Keratinocyte (primary cell): ENCODE results near the gene SNCAIP. TPM values are rescaled to one million over a fixed set of nuclear protein-coding genes. Genes with fewer than 3 reads are reported as not detected.

ENCODE experiments used
- DNase-seq: peaks from one replicate; pipeline ENCODE4 v3.0.0-alpha.2; 2011; ENCODE audit warnings: low read depth, missing footprints, low spot score
- FAIRE-seq: peaks from 2 replicates; lab custom pipeline; 2011; peaks lifted over from hg19 to GRCh38; lab: Jason Lieb, UNC
- H2AFZ ChIP-seq: 2 replicates; pipeline ENCODE4 v1.6.0; 2012; ENCODE audit warnings: low read length, control low read depth, inconsistent platforms; ENCODE audit not compliant: control insufficient read depth
- H3K27ac ChIP-seq: 2 replicates; pipeline ENCODE4 v1.5.1; 2011; ENCODE audit warnings: low read length; ENCODE audit not compliant: control insufficient read depth, insufficient read depth
- H3K27me3 ChIP-seq: 3 replicates; pipeline ENCODE4 v1.6.0; 2011; ENCODE audit warnings: low read length; ENCODE audit not compliant: control insufficient read depth, insufficient read depth; ENCODE audit errors: extremely low read depth
- H3K36me3 ChIP-seq, 2 experiments: 2 replicates in 1 of 2; 3 replicates in 1 of 2; pipeline ENCODE4 v1.5.1; 2011; ENCODE audit warnings: low read length in 2 of 2, mild to moderate bottlenecking in 1 of 2; ENCODE audit not compliant: control insufficient read depth in 2 of 2, insufficient read depth in 2 of 2; ENCODE audit errors: extremely low read depth in 1 of 2
- H3K4me1 ChIP-seq: 3 replicates; pipeline ENCODE4 v1.5.1; 2011; ENCODE audit warnings: low read length; ENCODE audit not compliant: control insufficient read depth, insufficient read depth; ENCODE audit errors: extremely low read depth
- H3K4me2 ChIP-seq: 3 replicates; pipeline ENCODE4 v1.6.0; 2011; ENCODE audit warnings: low read depth, low read length; ENCODE audit not compliant: control insufficient read depth, insufficient read depth; ENCODE audit errors: extremely low read depth
- H3K4me3 ChIP-seq, 3 experiments: fragments of 200-600 bp in 1 of 3; sonication (generic) in 1 of 3; 2 replicates in 2 of 3; 3 replicates in 1 of 3; pipeline ENCODE4 v1.5.1; 2011 to 2016; ENCODE audit warnings: low read length in 3 of 3, mild to moderate bottlenecking in 3 of 3, control low read depth in 2 of 3, inconsistent platforms in 1 of 3, low read depth in 1 of 3, mixed read lengths in 1 of 3, mixed run types in 1 of 3, moderate library complexity in 1 of 3; ENCODE audit not compliant: control insufficient read depth in 2 of 3, insufficient read depth in 2 of 3; ENCODE audit errors: extremely low read depth in 1 of 3
- H3K79me2 ChIP-seq: 2 replicates; pipeline ENCODE4 v1.6.0; 2012; ENCODE audit warnings: low read length; ENCODE audit not compliant: control insufficient read depth, insufficient read depth
- H3K9ac ChIP-seq: 3 replicates; pipeline ENCODE4 v1.6.0; 2011; ENCODE audit warnings: low read length; ENCODE audit not compliant: control insufficient read depth, insufficient read depth; ENCODE audit errors: extremely low read depth
- H3K9me1 ChIP-seq: 3 replicates; pipeline ENCODE4 v1.6.0; 2011; ENCODE audit warnings: low read length; ENCODE audit not compliant: control insufficient read depth, insufficient read depth; ENCODE audit errors: extremely low read depth
- H3K9me3 ChIP-seq: 2 replicates; pipeline ENCODE4 v1.5.1; 2012; ENCODE audit warnings: low read depth, low read length; ENCODE audit not compliant: control insufficient read depth
- H4K20me1 ChIP-seq: 3 replicates; pipeline ENCODE4 v1.6.0; 2011; ENCODE audit warnings: low read length; ENCODE audit not compliant: control insufficient read depth, insufficient read depth; ENCODE audit errors: extremely low read depth
- CTCF ChIP-seq, 3 experiments: IDR thresholded peaks in 1 of 3; conservative IDR thresholded peaks in 1 of 3; optimal IDR thresholded peaks in 1 of 3; 2 replicates in 2 of 3; 3 replicates in 1 of 3; pipeline versions ENCODE3 to v1.5.1; 2011; ENCODE audit warnings: low read length in 3 of 3, mild to moderate bottlenecking in 3 of 3, moderate library complexity in 2 of 3, control low read depth in 1 of 3, inconsistent platforms in 1 of 3; ENCODE audit not compliant: insufficient read depth in 2 of 3; ENCODE audit errors: extremely low read depth in 1 of 3
- EZH2 ChIP-seq: IDR thresholded peaks from one replicate; pipeline ENCODE4 v1.6.1; 2012; ENCODE audit warnings: inconsistent platforms, mild to moderate bottlenecking, low read length, moderate library complexity
- dilution Hi-C: fragments of 300-500 bp; cut with MboI; formaldehyde crosslinking; loops from one replicate; pipeline ENCODE4 v1.7.0; 2020; ENCODE audit warnings: low sequenced_read_pairs; ENCODE audit not compliant: extremely low pct_ligation_motif_present
- polyA plus RNA-seq, 5 experiments: library from polyadenylated mRNA; depleted of rRNA in 3 of 5; stranded (reverse) in 3 of 5; stranded (forward) in 1 of 5; unstranded in 1 of 5; fragments of >200 nt; gene quantifications; 1 replicate in 1 of 5; 2 replicates in 3 of 5; 3 replicates in 1 of 5; pipeline versions ENCODE4 v1.2.1 to v1.2.3, GENCODE V29; 2011 to 2012; ENCODE audit warnings: missing spikeins in 2 of 5, low read depth in 1 of 5, low replicate concordance in 1 of 5

The SNCAIP gene
- polyA plus RNA-seq, 1 donor (not counting 4 experiments of a cell fraction or from before 2014, with no cell fraction given) = not detected

DNA sequence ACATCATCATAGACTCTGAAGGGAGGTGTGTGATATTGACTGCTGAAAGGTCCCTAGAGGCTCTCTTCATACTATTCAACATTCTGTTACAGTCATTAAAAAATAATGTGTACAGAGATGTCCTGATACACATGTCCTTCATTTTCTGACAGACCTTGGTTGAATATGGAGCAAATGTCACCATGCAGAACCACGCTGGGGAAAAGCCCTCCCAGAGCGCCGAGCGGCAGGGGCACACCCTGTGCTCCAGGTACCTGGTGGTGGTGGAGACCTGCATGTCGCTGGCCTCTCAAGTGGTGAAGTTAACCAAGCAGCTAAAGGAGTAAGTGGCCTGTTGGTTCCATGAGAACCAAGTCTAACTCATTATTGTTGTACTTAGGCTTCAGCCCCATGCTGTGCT lies 132.4 kb downstream of the SNCAIP start:
- H4K20me1 ChIP-seq = no peaks in the 10 kb centered on the region
- no peak for TF ChIP-seq EZH2
- H3K9ac ChIP-seq = no peak overlapping the region
- H3K4me2 ChIP-seq = no peak overlapping the region
- H3K9me1 ChIP-seq = no peaks in the 10 kb centered on the region
- FAIRE-seq = no peak
- dilution Hi-C loops = no loop called here
- no peak overlapping the region for H3K4me3 ChIP-seq
- H3K4me1 ChIP-seq = no peaks in the 10 kb centered on the region
- H3K79me2 ChIP-seq = no peaks in the 10 kb centered on the region
- H3K36me3 ChIP-seq = no peaks in the 10 kb centered on the region
- H3K27ac ChIP-seq = no peak overlapping the region
- H2AFZ ChIP-seq = no peak overlapping the region
- no peak for DNase-seq
- H3K27me3 ChIP-seq = no peaks in the 10 kb centered on the region
- no peaks in the 10 kb centered on the region for H3K9me3 ChIP-seq

DNA sequence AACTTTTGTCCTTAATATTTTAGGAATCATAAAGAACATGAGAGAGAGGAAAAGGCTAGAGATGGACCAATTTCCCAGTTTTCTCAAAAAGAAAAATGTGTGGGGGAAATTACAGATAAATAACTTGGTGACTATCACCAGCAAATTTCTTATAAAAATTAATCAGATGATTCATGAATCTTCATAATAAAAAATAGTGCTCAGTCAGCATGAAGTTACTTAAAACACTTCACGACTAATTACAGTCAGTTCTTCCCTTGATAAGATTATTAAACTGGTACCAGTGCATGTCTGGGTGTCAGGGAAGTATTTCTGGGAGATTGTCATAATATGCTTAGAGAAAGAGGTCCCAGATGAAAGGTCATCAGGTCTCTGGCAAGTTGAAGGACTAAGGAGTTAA lies 133.0 kb downstream of the SNCAIP start:
- Histone ChIP-seq H3K4me2 (no peak overlapping the region), H3K36me3 (no peaks in the 10 kb centered on the region), H3K9ac (no peak overlapping the region), H2AFZ (no peak overlapping the region), H3K4me3 (no peak overlapping the region), H3K4me1 (no peaks in the 10 kb centered on the region), H3K79me2 (no peaks in the 10 kb centered on the region), H3K9me1 (no peaks in the 10 kb centered on the region), H3K9me3 (no peaks in the 10 kb centered on the region), H3K27ac (no peak overlapping the region), H4K20me1 (no peaks in the 10 kb centered on the region), H3K27me3 (no peaks in the 10 kb centered on the region)
- TF ChIP-seq EZH2 (no peak), CTCF (optimal IDR thresholded peaks at IDR 0.05 in 1 of 3, IDR thresholded peaks at IDR 0.05 in 1 of 3, conservative IDR thresholded peaks at IDR 0.05 in 1 of 3; ENCODE audit: extremely low read depth in 1 of 3, insufficient read depth in 2 of 3, low read length in 3 of 3) (no peak)
- FAIRE-seq = no peak
- DNase-seq = no peak
- dilution Hi-C loops = no loop called here

DNA sequence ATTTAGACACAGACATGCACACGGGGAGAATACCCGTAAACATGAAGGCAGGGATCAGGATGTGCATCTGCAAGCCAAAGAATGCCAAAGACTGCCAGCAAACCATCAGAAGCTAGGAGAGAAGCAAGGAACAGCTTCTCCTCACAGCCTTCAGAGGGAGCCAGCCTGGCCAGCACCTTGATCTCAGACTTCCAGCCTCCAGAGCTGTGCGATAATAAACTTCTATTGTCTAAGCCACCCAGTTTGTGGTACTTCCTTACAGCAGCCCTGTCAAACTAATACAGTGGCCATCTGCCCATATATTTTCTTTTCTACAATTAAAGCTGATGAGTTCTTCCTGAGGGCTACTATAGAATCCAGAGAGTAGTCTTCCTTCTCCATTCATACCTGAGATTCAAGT lies 135.0 kb downstream of the SNCAIP start:
- no peaks in the 10 kb centered on the region for H4K20me1 ChIP-seq
- no peaks in the 10 kb centered on the region for H3K36me3 ChIP-seq
- no peaks in the 10 kb centered on the region for H3K4me1 ChIP-seq
- no peaks in the 10 kb centered on the region for H3K9me1 ChIP-seq
- H3K4me2 ChIP-seq = no peak overlapping the region
- no peak for FAIRE-seq
- H3K4me3 ChIP-seq = no peak overlapping the region
- TF ChIP-seq EZH2 (no peak), CTCF (optimal IDR thresholded peaks at IDR 0.05 in 1 of 3, IDR thresholded peaks at IDR 0.05 in 1 of 3, conservative IDR thresholded peaks at IDR 0.05 in 1 of 3; ENCODE audit: extremely low read depth in 1 of 3, insufficient read depth in 2 of 3, low read length in 3 of 3) (no peak)
- dilution Hi-C loops = no loop called here
- DNase-seq = no peak
- no peaks in the 10 kb centered on the region for H3K79me2 ChIP-seq
- no peaks in the 10 kb centered on the region for H3K27me3 ChIP-seq
- no peak overlapping the region for H3K27ac ChIP-seq
- no peaks in the 10 kb centered on the region for H3K9me3 ChIP-seq
- H2AFZ ChIP-seq = no peak overlapping the region
- no peak overlapping the region for H3K9ac ChIP-seq
